ENCODE measurements around the gene RPL3. TPM values are rescaled to one million over a fixed set of nuclear protein-coding genes. Genes with fewer than 3 reads are reported as not detected.

RPL3 gene
- total RNA-seq, 1 experiment from 2014 or later: 3,475 TPM

GRCh38 chr22:39282645-39283321 is 36.6 kb downstream of the RPL3 start:
- ChIA-PET CTCF (interaction anchor here (0.7 kb wide), 1 partner anchor 112 kb away, joined by 3 read pairs; no protein-coding TSS in a partner anchor), POLR2A (no interaction called here)
- no TSS peak for BruUV-seq (replicated peaks)
- no peaks in the 10 kb centered on the region for H3K27me3 Mint-ChIP-seq (ENCODE audit: insufficient read depth, unreplicated experiment)
- DNase-seq (ENCODE audit: unreplicated experiment): no peak
- H3K4me1 Mint-ChIP-seq (ENCODE audit: insufficient read depth, unreplicated experiment): peaks cover 9% of the 10 kb centered on the region
- no peaks in the 10 kb centered on the region for H3K36me3 Mint-ChIP-seq (ENCODE audit: insufficient read depth, unreplicated experiment)
- no peak overlapping the region for H3K4me3 Mint-ChIP-seq (ENCODE audit: unreplicated experiment)
- TF ChIP-seq CTCF (IDR thresholded peaks at IDR 0.05; ENCODE audit: unreplicated experiment): no peak
- intact Hi-C loops (cut with micrococcal nuclease): no loop called here
- H3K27ac Mint-ChIP-seq (ENCODE audit: low read depth, unreplicated experiment): no peak overlapping the region
- no peaks in the 10 kb centered on the region for H3K9me3 Mint-ChIP-seq (ENCODE audit: unreplicated experiment)

GRCh38 chr22:39281126-39281525 is 38.3 kb downstream of the RPL3 start:
- ChIA-PET CTCF (interaction anchor here (0.7 to 1.3 kb wide), 2 partner anchors 9 to 275 kb away, joined by 3 to 6 read pairs; no protein-coding TSS in a partner anchor), POLR2A (interaction anchor here (0.6 kb wide), 1 partner anchor 65 kb away, joined by 4 read pairs; no protein-coding TSS in a partner anchor)
- Mint-ChIP-seq H3K4me3 (ENCODE audit: unreplicated experiment) (no peak overlapping the region), H3K36me3 (ENCODE audit: insufficient read depth, unreplicated experiment) (no peaks in the 10 kb centered on the region), H3K4me1 (ENCODE audit: insufficient read depth, unreplicated experiment) (peaks cover 15% of the 10 kb centered on the region), H3K27me3 (ENCODE audit: insufficient read depth, unreplicated experiment) (no peaks in the 10 kb centered on the region), H3K27ac (ENCODE audit: low read depth, unreplicated experiment) (no peak overlapping the region), H3K9me3 (ENCODE audit: unreplicated experiment) (no peaks in the 10 kb centered on the region)
- BruUV-seq (replicated peaks): no TSS peak
- TF ChIP-seq CTCF (IDR thresholded peaks at IDR 0.05; ENCODE audit: unreplicated experiment): no peak
- intact Hi-C loops (cut with micrococcal nuclease): no loop called here
- no peak for DNase-seq (ENCODE audit: unreplicated experiment)

- intact Hi-C loops (cut with micrococcal nuclease): no loop called here
- ChIA-PET CTCF (interaction anchor here (1.3 kb wide), 1 partner anchor 10 kb away, joined by 3 read pairs; no protein-coding TSS in a partner anchor), POLR2A (interaction anchor here (0.7 kb wide), 1 partner anchor 440 kb away, joined by 3 read pairs; no protein-coding TSS in a partner anchor)
- H3K27me3 Mint-ChIP-seq (ENCODE audit: insufficient read depth, unreplicated experiment): no peaks in the 10 kb centered on the region
- H3K9me3 Mint-ChIP-seq (ENCODE audit: unreplicated experiment): no peaks in the 10 kb centered on the region
- H3K4me3 Mint-ChIP-seq (ENCODE audit: unreplicated experiment): no peak overlapping the region
- no peak for DNase-seq (ENCODE audit: unreplicated experiment)
- no peaks in the 10 kb centered on the region for H3K36me3 Mint-ChIP-seq (ENCODE audit: insufficient read depth, unreplicated experiment)
- no peak for TF ChIP-seq CTCF (IDR thresholded peaks at IDR 0.05; ENCODE audit: unreplicated experiment)
- H3K4me1 Mint-ChIP-seq (ENCODE audit: insufficient read depth, unreplicated experiment): peaks cover 15% of the 10 kb centered on the region
- H3K27ac Mint-ChIP-seq (ENCODE audit: low read depth, unreplicated experiment): no peak overlapping the region
- no TSS peak for BruUV-seq (replicated peaks)
These were observed 39.2 kb downstream of the RPL3 start for GRCh38 chr22:39280250-39280649.

GRCh38 chr22:39279170-39279850 is 40.1 kb downstream of the RPL3 start:
- peaks cover 15% of the 10 kb centered on the region for H3K4me1 Mint-ChIP-seq (ENCODE audit: insufficient read depth, unreplicated experiment)
- H3K27ac Mint-ChIP-seq (ENCODE audit: low read depth, unreplicated experiment): no peak overlapping the region
- H3K36me3 Mint-ChIP-seq (ENCODE audit: insufficient read depth, unreplicated experiment): no peaks in the 10 kb centered on the region
- H3K27me3 Mint-ChIP-seq (ENCODE audit: insufficient read depth, unreplicated experiment): no peaks in the 10 kb centered on the region
- no peak for DNase-seq (ENCODE audit: unreplicated experiment)
- no TSS peak for BruUV-seq (replicated peaks)
- intact Hi-C loops (cut with micrococcal nuclease): no loop called here
- no peak overlapping the region for H3K4me3 Mint-ChIP-seq (ENCODE audit: unreplicated experiment)
- ChIA-PET POLR2A (no interaction called here), CTCF (no interaction called here)
- H3K9me3 Mint-ChIP-seq (ENCODE audit: unreplicated experiment): no peaks in the 10 kb centered on the region
- no peak for TF ChIP-seq CTCF (IDR thresholded peaks at IDR 0.05; ENCODE audit: unreplicated experiment)

Data from MCF 10A (cell line).